ENCODE data around the gene SPTBN1. TPM values are rescaled to one million over a fixed set of nuclear protein-coding genes. Genes with fewer than 3 reads are reported as not detected.

SPTBN1 gene
- total and polyA plus RNA-seq, 2 of the 4 experiments (the other 2 are of a cell fraction) = 49.1 to 241 TPM

DNA sequence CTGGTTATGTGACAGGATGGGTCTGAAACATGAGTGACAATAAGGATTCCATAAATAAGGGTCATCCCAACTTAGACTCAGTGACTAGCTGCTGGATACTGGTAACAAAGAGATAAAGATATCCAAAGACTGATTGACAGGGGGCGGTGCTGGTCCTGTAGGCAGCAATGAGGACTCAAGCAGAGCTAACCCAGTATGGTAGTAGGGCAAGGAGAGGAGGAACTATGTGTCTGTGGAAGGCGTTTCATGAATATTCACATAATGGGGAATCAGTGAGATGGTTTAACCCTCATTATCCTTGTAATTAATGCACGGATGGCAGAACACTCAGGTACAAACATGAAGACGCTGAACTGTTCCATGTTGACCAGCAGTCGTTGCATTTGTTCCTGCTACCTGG is 164.8 kb downstream of the SPTBN1 start:
- no peak for ATAC-seq (ENCODE audit: low read depth)
- CTCF ChIA-PET = no interaction called here
- 0 out of 2 replicates have a peak, but pooled peaks cover 3% of the 10 kb centered on the region for H4K20me1 ChIP-seq (ENCODE audit: insufficient read depth, low read length)

More for the DNA sequence above, 164.8 kb downstream of the SPTBN1 start:
- no peak overlapping the region for H3K4ac ChIP-seq (ENCODE audit: low read depth, low read length)
- no peaks in the 10 kb centered on the region for H3K9me3 ChIP-seq (ENCODE audit: control insufficient read depth, insufficient read depth, low read length)
- BruUV-seq (replicated peaks) = no TSS peak
- H3K9ac ChIP-seq (ENCODE audit: low read depth, low read length) = no peak overlapping the region
- no peaks in the 10 kb centered on the region for H3K27me3 ChIP-seq (ENCODE audit: control insufficient read depth, insufficient read depth, low read length)
- H4K5ac ChIP-seq (ENCODE audit: low read depth, low read length) = no peak overlapping the region
- H3K4me1 ChIP-seq (ENCODE audit: control insufficient read depth, insufficient read depth, low read length) = peaks cover 4% of the 10 kb centered on the region; the same call in 1 of the 2 replicates
- no peak for DNase-seq
- H2BK20ac ChIP-seq (ENCODE audit: low read depth, low read length) = no peak overlapping the region
- TF ChIP-seq, protein P1, sequence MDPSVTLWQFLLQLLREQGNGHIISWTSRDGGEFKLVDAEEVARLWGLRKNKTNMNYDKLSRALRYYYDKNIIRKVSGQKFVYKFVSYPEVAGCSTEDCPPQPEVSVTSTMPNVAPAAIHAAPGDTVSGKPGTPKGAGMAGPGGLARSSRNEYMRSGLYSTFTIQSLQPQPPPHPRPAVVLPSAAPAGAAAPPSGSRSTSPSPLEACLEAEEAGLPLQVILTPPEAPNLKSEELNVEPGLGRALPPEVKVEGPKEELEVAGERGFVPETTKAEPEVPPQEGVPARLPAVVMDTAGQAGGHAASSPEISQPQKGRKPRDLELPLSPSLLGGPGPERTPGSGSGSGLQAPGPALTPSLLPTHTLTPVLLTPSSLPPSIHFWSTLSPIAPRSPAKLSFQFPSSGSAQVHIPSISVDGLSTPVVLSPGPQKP (IDR thresholded peaks at IDR 0.05; ENCODE audit: borderline replicate concordance, low read depth, low read length) = no peak
- no peak for TF ChIP-seq RFX5 (IDR thresholded peaks at IDR 0.05; ENCODE audit: low read depth, low read length)
- no peak for TF ChIP-seq BHLHE40 (IDR thresholded peaks at IDR 0.05; ENCODE audit: low read depth, low read length)
- no peak overlapping the region for H2AK5ac ChIP-seq (ENCODE audit: low read depth, low read length)
- no peak overlapping the region for H3K27ac ChIP-seq (ENCODE audit: insufficient read depth, low read length)
- H3K9me1 ChIP-seq (ENCODE audit: insufficient read depth, low read length) = peaks cover 6% of the 10 kb centered on the region
- H3K23ac ChIP-seq (ENCODE audit: low read depth, low read length) = no peak overlapping the region
- dilution Hi-C loops (cut with HindIII; ENCODE audit: low sequenced_read_pairs, unreplicated experiment) (no loop called here), intact Hi-C loops (cut with micrococcal nuclease) (no loop called here), in situ Hi-C loops (cut with MboI; ENCODE audit: low sequenced_read_pairs) (no loop called here)
- 100% methylated on average over 3 of the region's 5 CpGs; no CpG with 5 or more reads in 1 of the 2 experiments for WGBS, 2 experiments (ENCODE audit: extremely low coverage in 2 of 2, insufficient read length in 1 of 2)
- H2AK9ac ChIP-seq (replicated peaks; ENCODE audit: low read depth, low read length, poor library complexity) = no peak overlapping the region
- H3K36me3 ChIP-seq (ENCODE audit: control insufficient read depth, insufficient read depth, low read length) = peaks cover 46% of the 10 kb centered on the region
- H3K14ac ChIP-seq (replicated peaks; ENCODE audit: low read depth, low read length) = no peak overlapping the region
- no peak overlapping the region for H3K18ac ChIP-seq (ENCODE audit: low read depth, low read length)
- H3K4me2 ChIP-seq (ENCODE audit: low read depth, low read length) = no peak overlapping the region
- no peak overlapping the region for H4K8ac ChIP-seq (ENCODE audit: low read depth in 2 of 2, low read length in 2 of 2)
- POLR2A ChIA-PET (ENCODE audit: unreplicated experiment) = no interaction called here
- H2BK15ac ChIP-seq (ENCODE audit: low read depth, low read length) = no peak overlapping the region
- no peak overlapping the region for H2AFZ ChIP-seq (replicated peaks; ENCODE audit: low read length, poor library complexity)
- H3K56ac ChIP-seq (ENCODE audit: extremely low read depth, insufficient read depth, low read length) = no peak overlapping the region
- no peak overlapping the region for H4K91ac ChIP-seq (ENCODE audit: insufficient read depth, low read depth, low read length)
- peaks cover 20 to 41% of the 10 kb centered on the region in 2 experiments for H3K79me1 ChIP-seq (ENCODE audit: low read depth in 1 of 2, low read length in 2 of 2)
- no peak overlapping the region for H2BK120ac ChIP-seq (ENCODE audit: low read depth, low read length)
- no peak overlapping the region for H3K4me3 ChIP-seq (ENCODE audit: insufficient read depth, low read depth, low read length)
- H2BK5ac ChIP-seq (ENCODE audit: low read depth, low read length, poor library complexity, severe bottlenecking) = no peak overlapping the region

All from IMR-90 (cell line).